ENCODE results near the gene CLIC4.
"Not testable (repeated sequence)": the region's sequence is repeated elsewhere in the genome, so short reads cannot be mapped to it uniquely, and the experiment has no call there.

The CLIC4 gene

GRCh38 chr1:24886241-24886640 lies 141.0 kb downstream of the CLIC4 start:
- no peak for DNase-seq

- DNase-seq, result no peak
These were observed 143.1 kb downstream of the CLIC4 start for GRCh38 chr1:24888061-24888970.

- DNase-seq, result no peak
These were observed 143.9 kb downstream of the CLIC4 start for GRCh38 chr1:24888971-24889676.

- DNase-seq, result no peak
These were observed 145.6 kb downstream of the CLIC4 start for GRCh38 chr1:24890887-24891286.

GRCh38 chr1:24891367-24891766 lies 146.1 kb downstream of the CLIC4 start:
- DNase-seq, result not testable (repeated sequence)

GRCh38 chr1:24892188-24893153 lies 147.2 kb downstream of the CLIC4 start:
- no peak for DNase-seq

GRCh38 chr1:24893431-24893830 lies 148.2 kb downstream of the CLIC4 start:
- no peak for DNase-seq

Data from NCI-H1436 treated with DMSO at 0.1 percent for 48 hours (cell line).